GM04503 (cell line): ENCODE results near the gene EIF1AX.
"Not testable (repeated sequence)": the region's sequence is repeated elsewhere in the genome, so short reads cannot be mapped to it uniquely, and the experiment has no call there.

Source experiments
- DNase-seq: peaks from one replicate; pipeline ENCODE4 v3.0.0-alpha.2; 2012; ENCODE audit warnings: low read depth

Gene EIF1AX

DNA sequence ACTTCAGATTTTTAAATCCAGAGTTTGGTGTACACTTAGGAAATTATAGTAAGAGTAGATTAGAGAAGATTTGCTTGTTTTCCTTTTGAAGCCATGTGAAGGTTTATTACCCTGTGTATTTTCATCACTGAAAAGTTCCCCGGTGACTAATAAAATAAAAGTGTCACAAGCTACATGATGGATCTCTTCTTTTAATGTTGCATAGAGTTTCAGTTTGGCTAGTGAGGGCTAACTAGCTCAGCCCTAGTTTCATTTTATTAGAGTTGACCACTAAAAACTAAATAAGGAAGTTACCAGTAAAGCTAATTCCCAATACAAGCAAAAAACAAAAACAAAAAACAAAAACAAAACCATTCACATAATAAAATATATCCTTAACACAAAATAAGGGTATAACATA, 14.8 kb downstream of the EIF1AX start:
- DNase-seq = not testable (repeated sequence)

DNA sequence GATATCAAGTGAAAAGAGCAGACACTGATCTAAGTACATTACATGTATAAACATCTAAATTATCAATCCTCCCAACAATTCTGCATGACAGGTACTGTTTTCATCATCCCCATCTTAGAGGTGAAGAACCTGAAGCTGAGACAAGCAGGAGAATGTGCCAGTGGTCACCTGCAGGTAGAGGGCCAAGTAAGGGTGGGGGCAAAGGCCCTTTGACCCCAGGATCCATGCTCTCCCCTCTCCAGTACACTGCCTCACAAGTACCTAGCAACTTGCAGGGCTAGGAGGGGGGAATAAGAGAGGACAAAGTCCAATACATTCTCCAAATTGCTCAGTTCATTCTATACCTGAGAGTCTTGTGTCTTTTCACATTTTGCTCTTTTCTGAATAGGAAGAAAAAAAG, 16.7 kb downstream of the EIF1AX start:
- no peak for DNase-seq

DNA sequence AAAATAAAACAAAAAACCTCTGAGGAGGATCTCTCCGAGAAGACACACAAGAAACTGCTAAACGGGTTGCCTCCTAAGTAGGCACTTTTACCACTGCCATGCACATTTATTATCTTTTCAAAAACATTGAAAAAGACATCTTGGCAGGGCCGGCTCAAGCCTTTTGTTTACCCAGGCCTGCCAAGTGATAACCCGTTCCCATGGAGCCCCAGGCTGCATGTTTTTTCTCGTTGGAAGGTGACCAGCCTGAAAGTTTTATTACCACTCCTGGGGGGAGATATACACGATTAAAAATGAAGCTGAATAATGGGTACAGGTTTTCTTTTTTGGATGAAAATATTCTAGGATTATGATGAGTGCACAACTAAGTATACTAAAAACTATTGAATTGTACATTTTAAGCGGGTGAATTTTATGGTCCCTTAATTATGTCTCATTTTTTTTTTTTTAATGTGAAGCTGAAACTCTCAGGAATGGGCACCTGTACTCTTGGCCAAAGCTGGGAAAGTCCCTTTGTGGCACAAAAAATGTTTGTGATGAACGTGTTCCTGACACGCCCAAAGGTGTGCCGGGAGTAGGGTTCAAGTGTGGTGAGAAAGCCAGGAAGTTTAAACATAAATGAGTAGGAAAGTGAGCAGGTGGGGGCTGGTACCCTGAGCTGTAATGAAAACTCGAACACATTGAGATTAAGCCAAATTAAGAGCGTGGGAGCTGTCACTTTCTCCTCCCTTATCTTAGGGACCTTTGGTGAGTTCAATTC, 23.4 kb downstream of the EIF1AX start:
- no peak for DNase-seq

DNA sequence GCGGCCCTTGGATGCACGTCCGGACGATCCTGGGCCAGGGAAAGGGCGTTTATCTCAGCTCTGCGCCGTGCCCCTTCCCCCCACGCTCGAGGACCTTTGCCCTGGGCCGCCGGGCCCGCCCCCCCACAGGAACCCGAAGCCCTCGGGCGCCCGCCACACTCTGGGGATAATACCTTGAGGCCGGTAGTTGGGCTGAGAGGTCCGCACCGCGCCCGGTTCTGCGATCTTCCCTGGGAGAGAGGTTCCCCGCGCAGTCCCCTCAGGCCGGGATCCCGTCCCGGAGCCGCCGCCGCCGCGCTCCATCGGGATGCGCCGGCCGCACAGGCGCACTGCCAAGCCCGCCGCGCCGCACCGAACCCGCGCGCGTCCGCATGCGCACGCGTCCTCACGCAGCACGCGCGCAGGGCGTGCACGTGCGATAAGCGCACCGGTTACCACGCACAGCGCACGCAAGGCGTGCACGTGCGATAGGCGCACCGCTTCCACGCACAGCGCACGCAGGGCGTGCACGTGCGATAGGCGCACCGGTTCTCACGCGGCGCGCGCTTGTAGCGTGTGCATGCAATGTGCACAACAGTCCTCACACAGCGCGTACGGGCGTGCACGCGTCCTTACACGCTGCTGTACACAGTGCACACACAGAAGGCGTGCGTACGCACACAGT, 24.9 kb downstream of the EIF1AX start, which contains the start of gene MAP7D2:
Gene MAP7D2, minus strand, starts transcription at position 331 of the 664 bp plus-strand sequence. Its CDS starts 28 bp downstream, at position 303.
- no peak for DNase-seq

DNA sequence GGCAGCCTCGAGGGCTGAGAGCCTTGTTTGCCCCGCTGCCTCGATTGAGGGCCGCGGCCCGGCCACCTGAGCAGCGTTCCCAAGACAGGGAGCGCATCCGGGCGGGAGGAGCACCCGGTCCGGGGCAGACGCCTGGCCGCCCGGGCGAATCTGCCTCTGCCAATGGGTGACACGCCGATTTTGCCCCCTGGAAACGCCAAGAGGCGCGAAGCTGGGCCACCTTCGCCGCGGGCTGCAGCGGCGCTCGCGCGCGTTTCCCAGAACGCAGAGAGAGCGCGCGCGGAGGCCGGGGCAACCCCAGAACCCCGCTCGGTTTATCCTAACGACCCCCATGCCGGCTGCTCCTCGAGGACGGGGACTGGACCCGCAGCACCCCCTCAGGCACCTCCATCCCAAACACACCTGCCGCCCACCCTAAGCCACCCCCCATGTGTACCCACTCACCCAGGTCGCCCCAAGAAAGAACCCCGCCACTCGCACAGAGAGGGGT, 25.5 kb downstream of the EIF1AX start:
- no peak for DNase-seq

DNA sequence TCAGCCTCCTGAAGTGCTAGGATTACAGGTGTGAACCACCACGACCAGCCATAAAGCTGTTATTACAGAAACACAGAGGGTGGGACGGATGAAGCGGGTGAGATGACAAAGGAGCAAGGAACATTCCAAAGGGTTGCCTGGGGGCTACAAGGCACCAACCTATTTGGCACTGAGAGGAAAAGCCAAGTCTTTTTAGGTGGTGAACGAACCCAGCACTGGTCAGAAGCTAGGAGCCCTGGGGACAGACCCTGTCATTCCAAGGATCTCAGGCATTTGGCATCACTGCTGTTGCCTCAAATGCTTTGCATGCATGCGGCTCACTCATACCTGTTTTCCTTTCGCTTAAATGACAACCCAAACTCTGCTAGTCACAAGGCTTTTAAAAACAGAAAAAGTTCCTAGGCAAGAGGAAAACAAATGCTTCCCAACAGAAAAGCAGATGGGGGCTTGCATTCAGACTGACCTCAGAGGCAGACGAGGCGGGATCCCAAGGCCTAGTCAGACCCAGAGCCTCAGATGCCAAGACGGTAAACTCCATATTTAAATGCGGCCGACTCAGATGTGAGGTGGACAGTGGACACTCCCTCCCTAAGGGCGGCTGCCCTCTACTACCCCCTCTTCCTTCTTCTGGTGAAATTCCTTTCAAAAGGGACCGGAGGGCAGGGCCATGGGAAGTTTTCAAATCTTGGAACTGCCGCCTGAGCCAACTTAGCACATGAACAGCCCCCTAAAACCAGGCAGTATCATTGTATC, 29.4 kb downstream of the EIF1AX start:
- DNase-seq = no peak

DNA sequence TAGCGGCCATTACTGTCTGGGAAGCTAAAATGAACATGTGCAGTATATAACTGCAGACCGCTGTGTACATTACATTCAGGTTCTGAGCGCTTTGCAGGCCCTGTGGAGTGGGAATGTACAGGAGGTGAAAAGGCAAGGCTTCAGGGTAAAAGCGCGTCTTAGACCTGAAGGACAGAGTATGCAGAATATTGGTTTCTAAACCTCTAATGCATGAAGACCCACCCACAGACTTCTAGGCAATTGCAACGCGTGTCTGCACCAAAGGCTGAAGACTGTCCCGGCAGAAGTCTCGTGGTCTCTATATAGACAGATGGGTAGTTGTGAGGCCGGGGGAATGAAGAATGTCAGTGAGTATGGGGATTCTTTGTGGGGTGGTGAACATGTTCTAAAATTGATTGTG, 30.4 kb downstream of the EIF1AX start:
- no peak for DNase-seq

DNA sequence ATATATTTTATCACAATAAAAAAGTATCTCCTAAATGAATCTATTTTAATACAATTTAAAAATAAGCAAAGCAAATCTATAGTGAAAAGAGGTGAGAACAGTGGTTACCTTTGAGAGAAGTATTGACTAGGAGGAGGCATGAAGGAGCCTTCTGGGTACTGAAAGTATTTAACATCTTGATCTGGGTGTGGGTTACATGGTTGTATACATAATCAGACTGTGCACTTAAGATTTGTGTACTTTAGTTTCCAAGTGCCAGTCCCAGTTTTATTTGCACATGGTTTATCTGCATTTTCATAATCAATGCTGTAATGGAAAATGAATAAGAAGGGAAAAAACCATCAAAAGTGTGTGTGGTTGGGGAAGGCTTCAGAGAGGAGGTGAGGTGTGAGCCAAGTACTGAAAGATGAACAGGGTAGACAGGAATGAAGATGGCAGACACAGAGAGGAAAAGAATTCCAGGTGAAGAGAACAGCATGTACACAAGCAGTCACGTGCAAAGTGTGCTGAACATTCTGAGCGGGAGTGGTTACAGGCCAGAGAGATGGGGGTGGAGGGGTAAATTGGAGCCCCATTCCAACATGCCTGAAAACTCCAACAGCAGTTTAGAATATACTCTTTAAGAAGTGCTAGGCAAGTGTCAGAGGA, 39.6 kb downstream of the EIF1AX start:
- DNase-seq = no peak

DNA sequence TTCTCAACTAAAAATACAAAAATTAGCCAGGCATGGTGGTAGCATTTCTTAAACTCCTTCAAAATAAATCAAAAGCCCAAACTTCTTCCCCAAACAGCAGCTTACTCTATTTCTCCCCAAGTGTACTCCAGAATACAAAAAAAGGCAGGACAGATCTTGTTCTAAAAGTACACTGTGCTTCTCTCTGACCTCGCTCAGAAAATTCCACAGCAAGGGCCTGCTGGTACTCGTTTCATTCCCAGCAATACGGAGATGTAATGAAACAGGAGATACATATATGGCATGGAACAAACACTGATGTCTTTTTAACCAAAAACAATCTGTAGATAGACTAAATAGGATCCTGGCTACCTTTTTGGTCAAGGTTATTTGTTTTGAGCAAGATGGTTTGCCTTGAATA, 50.1 kb downstream of the EIF1AX start:
- DNase-seq = no peak

DNA sequence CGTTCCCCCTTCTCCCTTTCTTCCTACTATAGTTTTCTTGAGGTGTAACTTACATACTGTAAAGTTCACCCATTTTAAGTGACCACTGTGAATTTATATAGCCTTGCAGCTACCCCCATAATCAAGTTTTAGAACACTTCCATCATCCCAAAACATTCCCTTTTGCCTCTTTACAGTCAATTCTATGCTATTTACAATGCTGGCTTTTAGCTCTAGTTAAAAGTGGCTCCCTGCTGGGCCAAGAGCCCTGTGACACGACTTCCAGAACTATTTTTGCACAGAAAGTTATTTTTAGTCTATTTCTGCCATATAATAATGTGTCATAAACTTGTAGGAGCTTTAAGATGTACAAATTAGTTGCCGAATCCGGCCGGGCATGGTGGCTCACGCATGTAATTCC, 51.8 kb downstream of the EIF1AX start:
- DNase-seq = no peak

DNA sequence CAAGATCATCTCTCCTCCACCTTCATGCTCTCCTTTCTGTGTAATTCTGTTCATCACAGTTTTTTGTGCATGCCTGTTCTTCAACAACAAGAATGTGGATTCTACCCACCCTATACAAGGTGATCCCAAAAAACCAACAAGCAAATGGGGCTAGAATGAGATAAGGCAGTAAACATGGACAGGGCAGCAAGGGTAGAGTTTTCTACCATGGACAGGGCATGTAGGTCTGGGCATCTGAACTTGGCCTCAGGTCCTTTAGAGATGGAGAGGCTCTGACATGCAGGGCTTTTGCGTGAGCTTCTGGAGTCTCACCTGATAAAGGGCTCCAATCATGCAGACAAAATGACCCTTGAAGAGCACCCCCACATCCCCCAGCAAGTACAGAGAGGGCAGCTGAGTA, 61.4 kb downstream of the EIF1AX start:
- DNase-seq = no peak
